Measurements from ENCODE around the gene SPRY2.

DNA sequence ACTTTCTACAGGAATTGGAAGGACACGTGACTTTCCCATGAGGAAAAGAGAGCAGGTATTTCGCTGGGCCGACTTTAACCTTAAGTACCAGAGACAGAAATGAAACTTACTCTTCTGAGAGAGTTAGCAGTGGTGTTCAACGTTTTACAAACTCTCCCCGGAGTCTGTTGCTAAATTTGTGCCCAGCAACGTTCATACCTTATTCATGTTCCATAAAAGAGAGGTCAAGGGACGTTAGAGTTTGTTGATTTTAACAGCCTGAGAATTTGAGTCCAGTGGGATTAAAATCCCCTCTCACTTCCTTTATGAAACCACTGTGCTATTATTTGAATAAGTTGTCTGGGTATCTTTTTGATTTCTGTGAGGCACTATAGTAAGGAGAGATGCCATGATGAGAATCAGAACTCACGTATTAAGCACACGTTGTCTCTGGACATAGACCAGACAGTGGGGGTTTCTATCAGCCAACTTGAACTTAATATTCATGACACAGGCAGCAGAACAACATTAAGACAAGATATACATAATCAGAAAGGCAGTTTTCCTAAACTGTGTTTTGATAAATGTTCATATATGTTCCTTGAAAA lies 33.4 kb downstream of the SPRY2 start:
- TF ChIP-seq, protein P1, sequence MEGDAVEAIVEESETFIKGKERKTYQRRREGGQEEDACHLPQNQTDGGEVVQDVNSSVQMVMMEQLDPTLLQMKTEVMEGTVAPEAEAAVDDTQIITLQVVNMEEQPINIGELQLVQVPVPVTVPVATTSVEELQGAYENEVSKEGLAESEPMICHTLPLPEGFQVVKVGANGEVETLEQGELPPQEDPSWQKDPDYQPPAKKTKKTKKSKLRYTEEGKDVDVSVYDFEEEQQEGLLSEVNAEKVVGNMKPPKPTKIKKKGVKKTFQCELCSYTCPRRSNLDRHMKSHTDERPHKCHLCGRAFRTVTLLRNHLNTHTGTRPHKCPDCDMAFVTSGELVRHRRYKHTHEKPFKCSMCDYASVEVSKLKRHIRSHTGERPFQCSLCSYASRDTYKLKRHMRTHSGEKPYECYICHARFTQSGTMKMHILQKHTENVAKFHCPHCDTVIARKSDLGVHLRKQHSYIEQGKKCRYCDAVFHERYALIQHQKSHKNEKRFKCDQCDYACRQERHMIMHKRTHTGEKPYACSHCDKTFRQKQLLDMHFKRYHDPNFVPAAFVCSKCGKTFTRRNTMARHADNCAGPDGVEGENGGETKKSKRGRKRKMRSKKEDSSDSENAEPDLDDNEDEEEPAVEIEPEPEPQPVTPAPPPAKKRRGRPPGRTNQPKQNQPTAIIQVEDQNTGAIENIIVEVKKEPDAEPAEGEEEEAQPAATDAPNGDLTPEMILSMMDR (IDR thresholded peaks at IDR 0.05; ENCODE audit: low read depth, low read length, poor library complexity, severe bottlenecking) = no peak
- no peak for TF ChIP-seq EZH2phosphoT487 (IDR thresholded peaks at IDR 0.05; ENCODE audit: borderline replicate concordance, low read length)
